Heart left ventricle (tissue), 16 donors: Measurements from ENCODE around the gene CFLAR. TPM values are rescaled to one million over a fixed set of nuclear protein-coding genes. Genes with fewer than 3 reads are reported as not detected.

Experiments used
- ATAC-seq, 4 donors: fragments of 200-7000 bp; cut with Tn5 transposase; one replicate each; pipeline ENCODE4 v1.9.1; 2020 to 2022; ENCODE audit warnings: moderate library complexity in 4 of 4, mild to moderate bottlenecking in 3 of 4, moderate number of reproducible peaks in 1 of 4
- DNase-seq, 5 donors: peaks; one replicate each; pipeline ENCODE4 v3.0.0-alpha.2; 2020
- H3K27ac ChIP-seq, 12 donors: fragments of 200-600 bp; sonication (generic) in 4 of 12; one replicate each; pipeline versions ENCODE4 v1.5.0 to v1.8.0; 2016 to 2022; ENCODE audit warnings: mild to moderate bottlenecking in 2 of 12
- H3K27me3 ChIP-seq, 9 donors: fragments of 200-600 bp; sonication (generic) in 2 of 9; one replicate each; pipeline versions ENCODE4 v1.5.1 to v1.8.0; 2016 to 2022; ENCODE audit warnings: mild to moderate bottlenecking in 3 of 9
- H3K36me3 ChIP-seq, 9 donors: fragments of 200-600 bp; sonication (generic) in 2 of 9; one replicate each; pipeline versions ENCODE4 v1.5.0 to v1.8.0; 2018 to 2022; ENCODE audit warnings: mild to moderate bottlenecking in 2 of 9
- H3K4me1 ChIP-seq, 12 donors: fragments of 200-600 bp; sonication (generic) in 4 of 12; one replicate each; pipeline versions ENCODE4 v1.5.0 to v1.8.0; 2016 to 2022; ENCODE audit warnings: mild to moderate bottlenecking in 3 of 12
- H3K4me3 ChIP-seq, 12 donors: fragments of 200-600 bp; sonication (generic) in 4 of 12; one replicate each; pipeline versions ENCODE4 v1.5.0 to v1.8.0; 2017 to 2022; ENCODE audit warnings: mild to moderate bottlenecking in 9 of 12, moderate library complexity in 4 of 12
- H3K9me3 ChIP-seq, 12 donors: fragments of 200-600 bp; sonication (generic) in 4 of 12; one replicate each; pipeline versions ENCODE4 v1.5.0 to v1.8.0; 2016 to 2022; ENCODE audit warnings: mild to moderate bottlenecking in 1 of 12
- POLR2A ChIP-seq, 2 donors: fragments of 450-650 bp; IDR thresholded peaks; one replicate each; pipeline ENCODE4 v1.6.1; 2017; ENCODE audit warnings: antibody characterized with exemption in 2 of 2, mild to moderate bottlenecking in 2 of 2, moderate library complexity in 2 of 2
- WGBS, 4 donors: extraction: QIAGEN DNeasy Blood & Tissue Kit in 2 of 4; methylation state at CpG; one replicate each; pipeline versions ENCODE4 v1.1.5 to v1.1.7; 2013 to 2018; 5-methylcytosine and 5-hydroxymethylcytosine counted together
- intact Hi-C, 10 donors: fragments of 100-400 bp; cut with DNase I; formaldehyde crosslinking; loops; one replicate each; pipeline versions ENCODE4 v1.11.1 to v1.14.2; 2022
- polyA plus RNA-seq, 2 donors: library from polyadenylated mRNA; stranded (reverse); fragments of 200-250 nt; gene quantifications; one replicate each; pipeline ENCODE4 v1.2.3, GENCODE V29; 2013
- total RNA-seq, 9 donors: library from RNA; depleted of rRNA in 2 of 9; stranded (reverse); fragments of >200 nt in 2 of 9; fragmentation: NEBNext Ultra II Directional in 3 of 9; extraction: Animal tissue kit (Norgen Biotek cat#: 25700) in 3 of 9; gene quantifications; one replicate each; pipeline versions ENCODE4 v1.1.0 to v1.2.4, GENCODE V29; 2016 to 2023
- TF ChIP-seq, protein P1 (sequence below), 12 donors: fragments of 200-600 bp; sonication (generic) in 4 of 12; IDR thresholded peaks; one replicate each; pipeline versions ENCODE4 v1.5.0 to v1.8.0; 2018 to 2022; ENCODE audit warnings: antibody characterized with exemption in 12 of 12, mild to moderate bottlenecking in 5 of 12
- donor health status: ischemic (EF 13 %, LVEDD 7.1; RV severe dilation, severe dysfunction).
- donor health status: healthy with polysubstance abuse.
- donor health status: DM: no; HTN: yes; CAD: no.
- donor health status: DM: no; HTN: no; CAD: no.
- donor health status: ischemic (EF 25% LVEDD 6.9; RV normal size, moderate dysfunction).
- donor health status: ischemic (EF 25% LVEDD 5.7; RV mildly dilated, moderate dysfunction).
- donor health status: healthy.
- donor health status: DM: yes; HTN: yes; CAD: no.
- donor health status: ischemic (EF 35%, LVEDD 5.7; RV mildly dilated, moderate dysfunction).
- donor health status: nonischemic (EF 11% LVEDD 7.7; RV severe dilation, severe dysfunction).
- donor health status: DM: yes; HTN: yes; CAD: no.
- donor health status: PGD.
- donor health status: ischemic (EF 29% LVEDD 5.4; RV normal size, mild dysfunction).
- donor health status: nonischemic (EF 23%, LVEDD 6.1; RV moderate dilation, normal function).

CFLAR gene
- total and polyA plus RNA-seq, 11 donors = 120 to 279 (median 214) TPM

DNA sequence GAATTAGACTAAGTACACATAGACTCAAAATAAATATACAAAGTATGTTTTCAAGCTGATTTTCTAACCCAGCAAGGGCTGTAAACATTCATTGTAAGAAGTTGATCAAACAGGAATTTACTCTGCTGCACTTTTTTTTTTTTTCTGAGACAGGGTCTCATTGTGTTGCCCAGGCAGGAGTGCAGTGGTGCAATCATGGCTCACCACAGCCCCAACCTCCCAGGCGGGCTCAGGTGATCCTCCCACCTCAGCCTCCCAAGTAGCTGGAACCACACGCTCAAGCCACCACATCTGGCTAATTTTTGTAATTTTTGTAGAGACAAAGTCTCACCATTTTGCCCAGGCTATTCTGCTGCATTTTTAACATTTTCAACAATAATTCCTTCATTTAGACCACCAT is 8.3 kb upstream of the CFLAR start:
- no peaks in the 10 kb centered on the region for H3K9me3 ChIP-seq
- 95 to 98% (median 97%) methylated on average over 2 of the region's 2 CpGs for WGBS, 4 donors
- H3K4me1 ChIP-seq = peaks cover 0 to 15% (median 0%) of the 10 kb centered on the region in 12 donors
- H3K4me3 ChIP-seq = no peak overlapping the region
- DNase-seq (no peak), ATAC-seq (no peak)
- TF ChIP-seq POLR2A (IDR thresholded peaks at IDR 0.05) = no peak
- TF ChIP-seq, protein P1, sequence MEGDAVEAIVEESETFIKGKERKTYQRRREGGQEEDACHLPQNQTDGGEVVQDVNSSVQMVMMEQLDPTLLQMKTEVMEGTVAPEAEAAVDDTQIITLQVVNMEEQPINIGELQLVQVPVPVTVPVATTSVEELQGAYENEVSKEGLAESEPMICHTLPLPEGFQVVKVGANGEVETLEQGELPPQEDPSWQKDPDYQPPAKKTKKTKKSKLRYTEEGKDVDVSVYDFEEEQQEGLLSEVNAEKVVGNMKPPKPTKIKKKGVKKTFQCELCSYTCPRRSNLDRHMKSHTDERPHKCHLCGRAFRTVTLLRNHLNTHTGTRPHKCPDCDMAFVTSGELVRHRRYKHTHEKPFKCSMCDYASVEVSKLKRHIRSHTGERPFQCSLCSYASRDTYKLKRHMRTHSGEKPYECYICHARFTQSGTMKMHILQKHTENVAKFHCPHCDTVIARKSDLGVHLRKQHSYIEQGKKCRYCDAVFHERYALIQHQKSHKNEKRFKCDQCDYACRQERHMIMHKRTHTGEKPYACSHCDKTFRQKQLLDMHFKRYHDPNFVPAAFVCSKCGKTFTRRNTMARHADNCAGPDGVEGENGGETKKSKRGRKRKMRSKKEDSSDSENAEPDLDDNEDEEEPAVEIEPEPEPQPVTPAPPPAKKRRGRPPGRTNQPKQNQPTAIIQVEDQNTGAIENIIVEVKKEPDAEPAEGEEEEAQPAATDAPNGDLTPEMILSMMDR (IDR thresholded peaks at IDR 0.05) = no peak
- no peaks in the 10 kb centered on the region for H3K27me3 ChIP-seq
- no peak overlapping the region for H3K27ac ChIP-seq
- intact Hi-C loops = no loop called here
- peaks cover 0 to 3% (median 0%) of the 10 kb centered on the region in 9 donors for H3K36me3 ChIP-seq

GRCh38 chr2:201108341-201108740 is 7.6 kb upstream of the CFLAR start:
- peaks cover 0 to 15% (median 0%) of the 10 kb centered on the region in 12 donors for H3K4me1 ChIP-seq
- no peak overlapping the region for H3K4me3 ChIP-seq
- H3K36me3 ChIP-seq = peaks cover 0 to 3% (median 0%) of the 10 kb centered on the region in 9 donors
- no peaks in the 10 kb centered on the region for H3K27me3 ChIP-seq
- intact Hi-C loops = no loop called here
- DNase-seq (no peak), ATAC-seq (no peak)
- TF ChIP-seq POLR2A (IDR thresholded peaks at IDR 0.05) = no peak
- TF ChIP-seq, protein P1 (IDR thresholded peaks at IDR 0.05) = no peak
- H3K27ac ChIP-seq = no peak overlapping the region
- 77 to 95% (median 90%) methylated on average over 2 of the region's 2 CpGs for WGBS, 4 donors
- no peaks in the 10 kb centered on the region for H3K9me3 ChIP-seq

- H3K4me3 ChIP-seq = no peak overlapping the region
- H3K27me3 ChIP-seq = no peaks in the 10 kb centered on the region
- TF ChIP-seq, protein P1 (IDR thresholded peaks at IDR 0.05) = no peak
- TF ChIP-seq POLR2A (IDR thresholded peaks at IDR 0.05) = no peak
- no peak overlapping the region for H3K27ac ChIP-seq
- intact Hi-C loops = no loop called here
- H3K36me3 ChIP-seq = peaks cover 0 to 3% (median 0%) of the 10 kb centered on the region in 9 donors
- no peak for DNase-seq
- H3K9me3 ChIP-seq = no peaks in the 10 kb centered on the region
- H3K4me1 ChIP-seq = peaks cover 0 to 16% (median 0%) of the 10 kb centered on the region in 12 donors
- peak in 2 of 4 donors; percentile 30 to 62 for ATAC-seq
- 74 to 81% (median 78%) methylated on average over 4 of the region's 4 CpGs for WGBS, 4 donors
Observed at GRCh38 chr2:201109186-201109585, 6.8 kb upstream of the CFLAR start.

DNA sequence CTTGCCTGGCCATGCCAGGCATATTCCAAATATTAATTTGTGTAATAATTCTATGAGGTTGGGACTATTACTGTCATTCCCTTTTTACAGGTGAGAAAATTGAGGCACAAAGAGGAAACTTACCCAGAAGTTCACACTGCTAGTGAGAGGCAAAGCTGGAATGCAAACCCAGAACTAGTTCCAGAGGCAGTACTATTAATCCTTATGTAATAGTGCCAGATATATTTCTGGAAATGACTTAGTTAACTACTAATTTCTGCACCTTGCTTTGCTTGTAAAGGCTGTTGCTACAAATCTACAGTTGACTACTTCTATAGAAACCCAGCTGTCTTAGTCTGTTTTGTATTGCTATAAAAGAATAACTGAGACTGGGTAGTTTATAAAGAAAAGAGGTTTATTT is 5.3 kb upstream of the CFLAR start:
- Histone ChIP-seq H3K9me3 (no peaks in the 10 kb centered on the region), H3K36me3 (no peaks in the 10 kb centered on the region), H3K27me3 (no peaks in the 10 kb centered on the region), H3K4me3 (no peak overlapping the region), H3K27ac (no peak overlapping the region), H3K4me1 (peaks cover 0 to 25% (median 5%) of the 10 kb centered on the region in 12 donors)
- ATAC-seq = no peak
- TF ChIP-seq, protein P1 (IDR thresholded peaks at IDR 0.05) = no peak
- TF ChIP-seq POLR2A (IDR thresholded peaks at IDR 0.05) = no peak
- intact Hi-C loops = loop anchor here in 3 of 10 donors (5.0 to 10.0 kb wide), 2 partner anchors 52 to 124 kb away; no protein-coding TSS in a partner anchor
- no peak for DNase-seq
